Caco-2 (cell line): Measurements from ENCODE around the gene SLC25A33. TPM values are rescaled to one million over a fixed set of nuclear protein-coding genes. Genes with fewer than 3 reads are reported as not detected.

Experiments
- BruUV-seq: library from RNA; stranded (reverse); fragments of 400-500 nt; replicated peaks from 2 replicates; lab custom pipeline; 2021; lab: Mats Ljungman, UMichigan
- CTCF ChIA-PET: fragments of 300-600 bp; sonication (Branson Sonifier 250); formaldehyde crosslinking; loops from one replicate; lab custom pipeline; 2022; ENCODE audit warnings: antibody characterized with exemption; lab: Charles Lee
- POLR2A ChIA-PET: fragments of 300-600 bp; sonication (Branson Sonifier 250); formaldehyde crosslinking; loops from one replicate; lab custom pipeline; 2022; ENCODE audit warnings: antibody characterized with exemption; lab: Charles Lee
- DNase-seq, 2 experiments: peaks; one replicate each; pipeline versions ENCODE4 v3.0.0 to v3.0.0-alpha.2; 2020 to 2022
- H3K27me3 ChIP-seq: replicated peaks from 2 replicates; pipeline ENCODE4 v1.6.0; 2011; ENCODE audit warnings: low read length; ENCODE audit not compliant: control insufficient read depth, insufficient read depth
- H3K36me3 ChIP-seq: 2 replicates; pipeline ENCODE4 v1.5.1; 2011; ENCODE audit warnings: low read length; ENCODE audit not compliant: control insufficient read depth, insufficient read depth
- H3K4me1 ChIP-seq: fragments of 250-450 bp; sonication (Bioruptor Pico); 2 replicates; pipeline ENCODE4 v1.5.1; 2020; ENCODE audit warnings: mild to moderate bottlenecking
- H3K4me3 ChIP-seq: 2 replicates; pipeline ENCODE4 v1.5.1; 2011; ENCODE audit warnings: low read depth, mild to moderate bottlenecking, control low read depth, low read length
- H3K9me3 ChIP-seq: fragments of 250-450 bp; sonication (Bioruptor Pico); 2 replicates; pipeline ENCODE4 v1.5.1; 2020; ENCODE audit warnings: mild to moderate bottlenecking, moderate library complexity
- H3K27ac Mint-ChIP-seq: one replicate; pipeline ENCODE4 v1.8.0; 2022; ENCODE audit warnings: mixed read lengths; ENCODE audit not compliant: unreplicated experiment
- H3K27me3 Mint-ChIP-seq: one replicate; pipeline ENCODE4 v1.8.0; 2022; ENCODE audit warnings: mixed read lengths; ENCODE audit not compliant: insufficient read depth, unreplicated experiment
- H3K36me3 Mint-ChIP-seq: one replicate; pipeline ENCODE4 v1.8.0; 2022; ENCODE audit warnings: mild to moderate bottlenecking, mixed read lengths; ENCODE audit not compliant: insufficient read depth, unreplicated experiment
- H3K4me1 Mint-ChIP-seq: one replicate; pipeline ENCODE4 v1.8.0; 2022; ENCODE audit warnings: low read depth, mixed read lengths; ENCODE audit not compliant: unreplicated experiment
- H3K4me3 Mint-ChIP-seq: one replicate; pipeline ENCODE4 v1.8.0; 2022; ENCODE audit warnings: mild to moderate bottlenecking, moderate library complexity, mixed read lengths; ENCODE audit not compliant: unreplicated experiment
- H3K9me3 Mint-ChIP-seq: one replicate; pipeline ENCODE4 v1.8.0; 2022; ENCODE audit warnings: mixed read lengths; ENCODE audit not compliant: unreplicated experiment
- intact Hi-C: fragments of 100-400 bp; cut with micrococcal nuclease; formaldehyde crosslinking; loops from one replicate; pipeline ENCODE4 v1.10.0; 2022; ENCODE audit not compliant: unreplicated experiment
- total RNA-seq: library from RNA; stranded (reverse); gene quantifications from 2 replicates; pipeline ENCODE4 v1.2.3, GENCODE V29; 2022
- TF ChIP-seq, protein P1 (sequence below), 2 experiments: fragments of 200-600 bp in 1 of 2; IDR thresholded peaks; 1 replicate in 1 of 2; 2 replicates in 1 of 2; pipeline versions ENCODE4 v1.5.1 to v1.8.0; 2011 to 2022; ENCODE audit warnings: antibody characterized with exemption in 1 of 2, control low read depth in 1 of 2, inconsistent platforms in 1 of 2, low read depth in 1 of 2, low read length in 1 of 2, mild to moderate bottlenecking in 1 of 2, moderate library complexity in 1 of 2; ENCODE audit not compliant: insufficient read depth in 1 of 2, severe bottlenecking in 1 of 2, unreplicated experiment in 1 of 2

The SLC25A33 gene
- total RNA-seq, 1 experiment from 2014 or later, result 11.2 TPM

DNA sequence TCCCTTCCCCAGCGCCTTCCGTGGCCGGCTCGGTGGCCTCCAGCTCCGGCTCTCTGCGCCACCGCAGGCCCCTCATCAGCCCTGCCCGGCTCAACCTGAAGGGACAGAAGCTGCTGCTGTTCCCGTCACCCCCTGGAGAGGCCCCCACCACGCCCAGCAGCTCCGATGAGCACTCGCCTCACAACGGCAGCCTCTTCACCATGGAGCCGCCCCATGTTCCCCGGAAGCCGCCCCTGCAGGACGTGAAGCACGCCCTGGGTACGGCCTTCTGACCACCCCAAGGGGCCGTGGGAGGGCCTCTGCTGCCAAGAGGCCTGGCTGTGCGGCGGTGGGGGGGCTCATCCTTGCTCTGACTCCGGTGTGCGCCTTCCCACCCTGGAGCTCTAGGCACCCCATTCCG, 71.3 kb downstream of the SLC25A33 start:
- no peaks in the 10 kb centered on the region for H3K4me1 ChIP-seq
- CTCF ChIA-PET, result interaction anchor here (0.6 kb wide), 1 partner anchor 821 kb away, joined by 3 read pairs; no protein-coding TSS in a partner anchor
- H3K27me3 ChIP-seq, result no peaks in the 10 kb centered on the region
- Mint-ChIP-seq H3K36me3 (peaks cover 6% of the 10 kb centered on the region), H3K27ac (no peak overlapping the region), H3K4me3 (no peak overlapping the region), H3K27me3 (no peaks in the 10 kb centered on the region), H3K4me1 (no peaks in the 10 kb centered on the region), H3K9me3 (no peaks in the 10 kb centered on the region)
- no TSS peak for BruUV-seq
- DNase-seq, result no peak
- TF ChIP-seq, protein P1, sequence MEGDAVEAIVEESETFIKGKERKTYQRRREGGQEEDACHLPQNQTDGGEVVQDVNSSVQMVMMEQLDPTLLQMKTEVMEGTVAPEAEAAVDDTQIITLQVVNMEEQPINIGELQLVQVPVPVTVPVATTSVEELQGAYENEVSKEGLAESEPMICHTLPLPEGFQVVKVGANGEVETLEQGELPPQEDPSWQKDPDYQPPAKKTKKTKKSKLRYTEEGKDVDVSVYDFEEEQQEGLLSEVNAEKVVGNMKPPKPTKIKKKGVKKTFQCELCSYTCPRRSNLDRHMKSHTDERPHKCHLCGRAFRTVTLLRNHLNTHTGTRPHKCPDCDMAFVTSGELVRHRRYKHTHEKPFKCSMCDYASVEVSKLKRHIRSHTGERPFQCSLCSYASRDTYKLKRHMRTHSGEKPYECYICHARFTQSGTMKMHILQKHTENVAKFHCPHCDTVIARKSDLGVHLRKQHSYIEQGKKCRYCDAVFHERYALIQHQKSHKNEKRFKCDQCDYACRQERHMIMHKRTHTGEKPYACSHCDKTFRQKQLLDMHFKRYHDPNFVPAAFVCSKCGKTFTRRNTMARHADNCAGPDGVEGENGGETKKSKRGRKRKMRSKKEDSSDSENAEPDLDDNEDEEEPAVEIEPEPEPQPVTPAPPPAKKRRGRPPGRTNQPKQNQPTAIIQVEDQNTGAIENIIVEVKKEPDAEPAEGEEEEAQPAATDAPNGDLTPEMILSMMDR (IDR thresholded peaks at IDR 0.05; ENCODE audit: insufficient read depth in 1 of 2, low read depth in 1 of 2, low read length in 1 of 2, severe bottlenecking in 1 of 2, unreplicated experiment in 1 of 2), result no peak
- POLR2A ChIA-PET, result no interaction called here
- intact Hi-C loops, result no loop called here
- no peaks in the 10 kb centered on the region for H3K9me3 ChIP-seq
- H3K36me3 ChIP-seq, result no peaks in the 10 kb centered on the region
- H3K4me3 ChIP-seq, result no peak overlapping the region

DNA sequence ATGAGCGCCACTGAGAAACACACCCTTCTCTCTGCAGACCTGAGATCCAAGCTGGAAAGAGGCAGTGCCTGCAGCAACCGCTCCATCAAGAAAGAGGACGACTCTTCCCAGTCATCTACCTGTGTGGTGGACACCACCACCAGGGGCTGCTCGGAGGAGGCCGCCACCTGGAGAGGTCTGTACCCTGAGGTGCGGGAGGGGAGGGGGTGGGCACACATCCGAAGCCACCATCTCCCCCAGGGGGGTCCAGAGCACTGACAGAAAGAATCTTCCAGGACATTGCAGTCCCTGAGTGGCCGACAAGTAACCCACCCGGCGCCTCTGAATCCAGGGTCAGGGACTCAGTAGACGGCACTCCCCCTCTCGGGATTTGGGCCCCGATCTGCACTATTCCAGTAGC, 72.5 kb downstream of the SLC25A33 start:
- Mint-ChIP-seq H3K27me3 (no peaks in the 10 kb centered on the region), H3K36me3 (peaks cover 6% of the 10 kb centered on the region), H3K9me3 (no peaks in the 10 kb centered on the region), H3K4me3 (no peak overlapping the region), H3K27ac (no peak overlapping the region), H3K4me1 (no peaks in the 10 kb centered on the region)
- Histone ChIP-seq H3K4me1 (no peaks in the 10 kb centered on the region), H3K27me3 (no peaks in the 10 kb centered on the region), H3K4me3 (no peak overlapping the region), H3K9me3 (no peaks in the 10 kb centered on the region), H3K36me3 (no peaks in the 10 kb centered on the region)
- intact Hi-C loops, result no loop called here
- no peak for DNase-seq
- TF ChIP-seq, protein P1 (IDR thresholded peaks at IDR 0.05; ENCODE audit: insufficient read depth in 1 of 2, low read depth in 1 of 2, low read length in 1 of 2, severe bottlenecking in 1 of 2, unreplicated experiment in 1 of 2), result no peak
- ChIA-PET CTCF (no interaction called here), POLR2A (no interaction called here)
- no TSS peak for BruUV-seq

DNA sequence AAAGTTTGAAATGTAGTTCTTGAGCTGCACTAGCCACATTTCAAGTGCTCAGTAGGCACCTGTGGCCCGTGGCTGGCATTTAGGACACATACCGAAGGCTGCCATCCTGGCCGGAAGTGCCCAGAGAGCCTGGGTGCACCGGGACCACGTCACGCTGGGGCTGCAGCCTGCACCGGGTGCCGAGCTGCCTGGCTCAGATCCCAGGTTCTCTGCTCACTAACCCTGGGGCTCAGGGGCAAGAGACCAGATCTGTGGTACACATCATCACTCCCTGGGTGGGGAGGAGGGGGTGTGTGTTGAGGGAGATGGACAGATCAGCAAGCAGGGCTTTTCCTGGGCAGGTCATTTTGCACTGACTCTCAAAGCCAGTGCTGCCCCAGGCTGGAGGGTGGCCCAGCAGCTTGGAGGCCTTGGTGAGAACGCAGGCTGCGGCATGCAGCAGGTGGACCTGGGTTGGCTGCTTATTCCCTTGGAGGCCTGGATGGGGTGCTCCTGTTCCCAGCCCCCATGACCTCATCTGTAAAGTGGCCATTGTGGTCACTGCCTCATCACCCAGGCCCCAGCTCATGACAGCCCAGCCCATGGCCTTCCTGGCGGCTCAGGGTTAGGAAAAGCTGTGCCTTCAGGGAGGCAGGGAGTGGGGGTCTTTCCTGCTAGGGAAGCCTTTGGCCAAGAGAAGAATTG, 73.0 kb downstream of the SLC25A33 start:
- no peaks in the 10 kb centered on the region for H3K36me3 ChIP-seq

More for the DNA sequence above, 73.0 kb downstream of the SLC25A33 start:
- Histone ChIP-seq H3K9me3 (no peaks in the 10 kb centered on the region), H3K27me3 (no peaks in the 10 kb centered on the region), H3K4me1 (no peaks in the 10 kb centered on the region), H3K4me3 (no peak overlapping the region)
- no TSS peak for BruUV-seq
- TF ChIP-seq, protein P1 (IDR thresholded peaks at IDR 0.05; ENCODE audit: insufficient read depth in 1 of 2, low read depth in 1 of 2, low read length in 1 of 2, severe bottlenecking in 1 of 2, unreplicated experiment in 1 of 2), result no peak
- Mint-ChIP-seq H3K36me3 (peaks cover 6% of the 10 kb centered on the region), H3K9me3 (no peaks in the 10 kb centered on the region), H3K4me1 (no peaks in the 10 kb centered on the region), H3K27me3 (no peaks in the 10 kb centered on the region), H3K4me3 (no peak overlapping the region), H3K27ac (no peak overlapping the region)
- no peak for DNase-seq
- intact Hi-C loops, result no loop called here
- ChIA-PET CTCF (no interaction called here), POLR2A (no interaction called here)
